ENCODE data around the gene PTGES2.

GRCh38 chr9:128081056-128081455 is 46.5 kb downstream of the PTGES2 start:
- no peak for TF ChIP-seq ZNF565 (CRISPR knock-in tag; conservative IDR thresholded peaks at IDR 0.05; ENCODE audit: low read depth)
- no peak for TF ChIP-seq ZFP3 (CRISPR knock-in tag; IDR thresholded peaks at IDR 0.05)
- TF ChIP-seq PATZ1 (CRISPR knock-in tag; IDR thresholded peaks at IDR 0.05; ENCODE audit: borderline replicate concordance): no peak
- no peak for TF ChIP-seq TSHZ2 (CRISPR knock-in tag; IDR thresholded peaks at IDR 0.05)
- no peak for TF ChIP-seq ZFP30 (CRISPR knock-in tag; IDR thresholded peaks at IDR 0.05)

All from SK-N-SH treated with all-trans-retinoic acid at 6 μM for 48 hours (cell line).